A204.1 (cell line): ENCODE results near the gene PPM1B.
"Not testable (repeated sequence)": the region's sequence is repeated elsewhere in the genome, so short reads cannot be mapped to it uniquely, and the experiment has no call there.

Experiments
- FAIRE-seq: peaks from 2 replicates; lab custom pipeline; 2012; peaks lifted over from hg19 to GRCh38; lab: Jason Lieb, UNC

PPM1B gene

GRCh38 chr2:44163777-44164176, 4.9 kb upstream of the PPM1B start:
- FAIRE-seq: no peak

DNA sequence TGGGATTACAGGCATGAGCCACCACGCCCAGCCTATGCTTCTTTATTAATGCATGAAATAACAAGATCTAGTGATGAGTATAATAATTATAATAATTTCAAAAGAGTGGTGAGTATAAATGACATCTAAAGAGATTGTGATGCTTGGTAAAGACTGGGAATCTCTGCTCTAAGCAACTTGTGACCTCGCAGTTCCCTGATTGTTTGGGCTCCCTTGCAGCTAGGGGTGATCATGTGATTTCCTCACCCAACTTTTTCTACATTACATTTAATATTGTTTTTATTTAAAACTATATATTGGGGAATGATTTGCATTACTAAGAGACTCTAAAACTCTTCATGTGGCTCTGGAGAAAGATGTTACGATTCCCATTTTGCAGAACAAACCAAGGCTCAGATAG, 4.1 kb upstream of the PPM1B start:
- FAIRE-seq: no peak

DNA sequence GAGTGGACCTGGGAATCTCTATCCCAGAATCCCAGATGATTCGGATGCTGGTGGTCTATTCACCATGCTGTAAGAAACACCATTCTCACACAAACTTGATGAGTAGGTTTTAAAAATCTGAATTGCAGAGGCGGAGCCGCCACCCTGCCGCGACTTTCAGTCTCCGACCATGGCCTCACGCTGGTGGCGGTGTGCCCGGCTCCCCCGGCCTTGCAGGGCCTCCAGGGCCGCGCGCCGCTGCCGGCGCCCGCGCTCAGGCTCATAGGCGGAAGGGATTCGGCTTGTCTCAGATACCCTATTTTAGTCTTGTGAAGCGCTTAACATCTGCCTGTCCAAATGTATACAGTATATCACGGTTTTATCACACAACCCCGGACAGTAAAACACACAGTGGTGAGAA, 2.6 kb upstream of the PPM1B start:
- FAIRE-seq: no peak

- FAIRE-seq: no peak
These were observed 1.3 kb upstream of the PPM1B start for GRCh38 chr2:44167311-44167907.

DNA sequence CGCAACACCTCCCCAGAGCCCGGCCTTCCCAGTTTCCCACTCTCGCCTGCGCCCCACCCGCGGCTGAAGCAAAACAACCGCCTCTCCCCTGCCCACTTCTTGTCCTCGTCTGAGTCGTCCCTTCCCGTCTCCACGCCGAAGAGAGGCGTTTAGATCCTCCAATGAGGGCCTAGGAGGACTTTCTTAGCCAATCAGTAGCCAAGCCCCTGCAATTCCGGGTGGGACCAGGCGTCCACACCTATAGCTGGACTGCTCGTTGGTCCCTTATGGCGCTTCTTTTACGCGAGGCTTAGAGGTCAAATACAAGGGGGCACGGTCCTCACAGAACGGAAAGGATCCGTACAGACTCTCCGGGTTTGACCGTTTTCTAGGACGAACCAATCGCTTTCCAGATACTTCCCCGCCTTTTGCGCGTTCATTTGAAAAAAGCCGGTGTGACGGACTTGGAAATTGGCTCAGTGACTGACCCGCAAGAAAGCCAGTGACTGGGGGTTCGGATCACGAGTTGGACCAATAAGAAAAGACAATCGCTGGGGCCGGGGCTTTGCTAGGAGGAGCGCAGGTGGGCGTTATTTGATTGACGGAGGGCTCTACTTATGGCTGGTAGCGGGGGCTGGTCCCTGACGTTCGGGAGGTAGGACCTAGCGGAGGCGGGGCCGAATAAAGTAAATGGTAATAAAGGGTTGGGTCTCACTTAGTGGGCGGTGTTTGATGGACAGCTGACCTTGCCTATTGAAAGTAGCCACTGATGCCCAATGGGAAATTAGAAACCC, 581 bp upstream of the PPM1B start:
- peak; percentile 98 for FAIRE-seq

DNA sequence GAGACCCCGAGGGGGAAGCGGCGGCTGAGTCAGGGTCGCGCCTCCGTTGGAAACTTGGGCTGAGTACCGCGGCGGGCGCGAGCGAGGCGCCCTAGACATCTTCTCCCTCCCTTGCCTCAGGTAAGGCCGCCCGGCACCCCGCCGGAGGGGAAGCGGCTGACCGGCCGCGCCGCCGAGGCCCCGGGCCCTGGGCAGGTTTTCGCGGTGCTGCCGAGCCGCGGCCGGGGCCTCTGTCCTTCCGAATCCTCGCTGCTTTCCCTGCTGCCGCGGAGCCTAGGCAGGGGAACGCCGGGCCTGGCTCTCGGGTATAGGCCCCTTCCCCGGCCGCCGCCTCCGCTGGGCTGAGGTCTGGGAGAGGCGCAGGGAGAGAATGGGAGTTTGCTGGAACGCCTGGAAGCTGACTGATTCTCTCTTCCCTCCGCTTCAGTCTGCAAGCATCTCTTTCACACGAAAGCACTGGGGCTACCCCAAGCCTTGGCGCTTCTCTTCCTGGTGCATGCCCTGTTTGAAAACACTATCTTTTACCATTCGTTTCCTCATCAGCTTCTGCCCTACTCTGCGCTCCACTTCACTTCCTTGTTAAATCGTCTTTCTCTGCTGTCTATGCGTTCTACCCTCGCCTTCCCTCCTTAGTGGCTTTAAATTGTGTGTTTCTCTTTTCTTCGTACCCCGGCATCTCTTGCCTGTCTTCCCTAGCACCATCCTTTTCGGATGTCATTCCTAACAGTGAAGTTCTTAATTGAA, 652 bp downstream of the PPM1B start:
- FAIRE-seq: no peak

DNA sequence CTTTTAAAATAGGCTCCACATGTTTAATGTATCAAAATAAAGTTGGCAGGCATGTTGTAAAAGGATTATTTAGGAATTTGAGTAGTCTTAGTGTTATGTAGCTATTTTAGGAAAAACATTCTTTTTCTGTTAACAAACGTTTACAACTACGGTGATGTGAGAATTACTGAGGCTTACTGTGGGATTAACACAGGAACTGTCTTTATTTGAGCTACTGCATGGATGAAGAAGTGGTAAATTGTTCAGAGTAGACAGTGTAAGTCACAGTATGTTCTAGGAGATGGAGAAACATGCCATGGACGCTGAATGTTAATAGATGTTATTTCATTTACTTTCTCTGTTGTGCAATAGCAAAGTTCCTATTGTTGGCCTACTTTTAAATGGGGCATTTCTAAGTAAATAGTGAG, 1.6 kb downstream of the PPM1B start:
- FAIRE-seq: no peak

GRCh38 chr2:44171018-44171417, 2.3 kb downstream of the PPM1B start:
- no peak for FAIRE-seq

DNA sequence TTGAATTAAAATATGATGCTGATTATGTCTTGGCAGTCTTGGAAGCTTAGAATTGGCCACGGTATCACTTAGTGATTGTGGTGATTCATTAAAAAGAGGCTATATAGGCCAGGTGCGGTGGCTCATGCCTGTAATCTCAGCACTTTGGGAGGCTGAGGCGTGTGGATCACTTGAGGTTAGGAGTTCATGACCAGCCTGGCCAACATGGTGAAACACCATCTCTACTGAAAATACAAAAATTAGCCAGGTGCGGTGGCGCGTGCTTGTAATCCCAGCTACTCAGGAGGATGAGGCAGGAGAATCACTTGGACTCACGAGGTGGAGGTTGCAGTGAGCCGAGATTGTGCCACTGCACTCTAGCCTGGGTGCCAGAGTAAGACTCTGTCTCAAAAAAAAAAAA, 2.8 kb downstream of the PPM1B start:
- FAIRE-seq: not testable (repeated sequence)

DNA sequence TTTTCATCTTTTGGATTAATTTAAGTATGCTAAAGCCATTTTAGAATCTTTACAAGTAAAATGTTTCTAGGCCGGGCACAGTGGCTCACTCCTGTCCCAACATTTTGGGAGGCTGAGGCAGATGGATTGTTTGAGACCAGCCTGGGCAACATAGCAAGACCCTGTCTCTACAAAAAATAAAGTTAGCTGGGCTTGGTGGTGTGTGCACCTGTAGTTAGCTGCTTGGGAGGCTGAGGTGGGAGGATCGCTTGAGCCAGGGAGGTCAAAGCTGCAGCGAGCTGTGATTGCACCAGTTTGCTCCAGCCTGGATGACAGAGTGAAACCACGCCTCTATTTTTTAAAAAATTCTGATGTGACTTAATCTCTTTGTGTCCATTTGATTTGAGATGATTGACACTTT, 3.9 kb downstream of the PPM1B start:
- no peak for FAIRE-seq

- FAIRE-seq: no peak
These were observed 10.3 kb downstream of the PPM1B start for GRCh38 chr2:44178950-44179349.

- FAIRE-seq: no peak
These were observed 13.0 kb downstream of the PPM1B start for GRCh38 chr2:44181648-44182047.

DNA sequence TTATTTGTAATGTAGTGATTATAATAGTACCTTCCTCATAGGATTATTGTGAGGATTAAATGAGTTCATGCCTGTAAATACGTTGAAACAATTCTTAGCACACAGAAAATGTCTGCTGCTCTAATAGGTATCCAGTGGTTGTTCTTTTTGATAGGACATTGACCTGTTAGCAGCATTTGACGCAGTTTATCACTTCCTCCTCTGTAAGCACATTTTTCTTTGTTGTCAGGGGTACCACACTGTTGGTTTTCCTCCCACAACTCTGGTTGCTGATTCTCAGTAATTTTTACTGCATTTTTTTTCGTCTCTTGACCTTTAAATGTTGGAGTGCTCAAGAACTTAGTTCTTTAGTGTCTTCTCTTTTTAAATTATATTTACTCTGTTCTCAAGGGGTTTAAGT, 15.4 kb downstream of the PPM1B start:
- FAIRE-seq: no peak

DNA sequence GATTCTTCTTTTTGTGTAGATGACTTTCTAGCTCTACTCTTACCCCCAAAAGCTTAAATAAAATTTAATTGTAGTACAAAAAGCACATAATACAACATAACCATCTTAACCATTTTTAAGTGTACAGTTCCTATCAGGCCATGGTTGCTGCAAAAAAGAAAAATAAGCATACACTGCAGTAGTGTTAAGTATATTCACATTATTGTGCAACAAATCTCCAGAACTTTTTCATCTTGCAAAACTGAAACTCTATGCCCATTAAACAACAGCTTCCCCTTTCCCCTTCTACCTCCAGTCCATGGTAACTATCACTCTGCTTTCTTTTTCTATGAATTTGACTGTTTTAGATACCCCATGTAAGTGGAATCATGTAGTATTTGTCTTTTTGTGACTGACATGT, 18.1 kb downstream of the PPM1B start:
- no peak for FAIRE-seq

DNA sequence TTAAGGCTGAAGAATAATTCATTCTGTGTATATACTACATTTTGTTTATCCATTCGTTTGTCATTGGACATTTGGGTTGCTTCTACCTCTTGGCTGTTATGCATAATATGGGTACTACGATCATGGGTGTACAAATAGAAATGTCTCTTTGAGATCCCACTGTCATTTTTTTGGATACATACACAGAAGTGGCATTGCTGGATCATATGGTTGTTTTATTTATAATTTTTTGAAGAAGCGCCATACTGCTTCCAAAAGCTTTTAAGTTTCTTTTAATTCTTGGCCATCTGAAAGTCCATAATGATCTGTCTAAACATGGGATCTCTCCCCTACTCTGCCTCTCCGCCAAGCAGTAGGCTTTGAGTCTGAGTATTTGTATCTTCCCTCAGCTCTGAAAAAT, 18.6 kb downstream of the PPM1B start:
- no peak for FAIRE-seq

GRCh38 chr2:44188696-44189095, 20.0 kb downstream of the PPM1B start:
- no peak for FAIRE-seq

DNA sequence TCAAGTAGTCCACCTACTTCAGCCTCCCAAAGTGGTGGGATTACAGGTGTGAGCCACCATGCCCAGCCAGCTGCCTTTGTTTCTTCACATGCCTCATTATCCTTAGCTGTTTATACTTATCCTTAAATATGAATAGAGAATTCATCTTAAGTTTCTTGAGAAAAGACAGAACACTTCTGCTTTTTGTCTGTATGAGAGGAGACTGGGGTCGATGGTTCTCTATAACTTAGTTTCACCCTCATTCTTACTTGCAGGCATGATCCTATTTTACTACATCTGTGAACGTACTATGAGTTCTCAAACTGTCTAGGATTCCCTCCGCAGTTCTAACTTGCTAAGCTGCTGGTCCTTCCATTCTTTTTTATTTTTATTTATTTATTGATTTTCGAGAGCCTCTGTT, 20.4 kb downstream of the PPM1B start:
- FAIRE-seq: no peak

DNA sequence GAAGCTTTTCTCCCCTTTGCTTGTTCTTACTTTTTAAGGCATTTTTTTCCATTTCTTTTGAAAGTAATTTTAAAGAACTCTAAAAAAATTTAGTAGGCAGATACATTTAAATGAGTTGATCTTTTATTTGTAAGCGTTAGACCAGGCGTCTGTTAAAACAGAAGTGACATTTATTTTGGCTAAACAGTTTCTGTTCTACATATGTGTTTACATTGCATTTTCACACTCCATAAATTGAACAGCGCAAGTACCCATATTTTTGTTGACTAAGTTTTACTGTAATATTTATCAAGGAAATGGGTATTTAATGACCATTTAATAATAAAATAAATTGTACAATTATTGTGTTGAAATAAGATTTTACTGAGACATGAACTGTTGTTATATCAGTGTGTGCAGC, 21.9 kb downstream of the PPM1B start:
- FAIRE-seq: no peak

DNA sequence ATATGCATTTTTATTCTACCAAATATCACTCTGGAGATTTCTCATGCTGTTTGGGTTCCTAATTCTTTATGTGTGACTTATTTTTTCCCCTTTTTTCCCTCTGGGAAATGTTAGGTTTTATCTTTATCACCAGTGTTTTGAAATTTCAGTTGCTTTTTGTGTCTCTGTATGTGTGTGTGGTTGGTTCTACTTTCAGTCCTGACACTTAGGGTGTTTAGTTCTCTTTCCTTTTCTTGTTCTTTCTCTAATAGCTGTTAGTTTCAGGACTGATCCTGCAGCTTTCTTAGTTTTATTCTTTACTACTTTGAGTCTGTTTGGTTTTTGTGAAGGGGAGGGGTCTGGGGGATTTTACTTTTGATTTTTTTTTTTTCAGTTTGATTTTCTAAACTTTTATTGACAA, 23.1 kb downstream of the PPM1B start:
- FAIRE-seq: no peak

DNA sequence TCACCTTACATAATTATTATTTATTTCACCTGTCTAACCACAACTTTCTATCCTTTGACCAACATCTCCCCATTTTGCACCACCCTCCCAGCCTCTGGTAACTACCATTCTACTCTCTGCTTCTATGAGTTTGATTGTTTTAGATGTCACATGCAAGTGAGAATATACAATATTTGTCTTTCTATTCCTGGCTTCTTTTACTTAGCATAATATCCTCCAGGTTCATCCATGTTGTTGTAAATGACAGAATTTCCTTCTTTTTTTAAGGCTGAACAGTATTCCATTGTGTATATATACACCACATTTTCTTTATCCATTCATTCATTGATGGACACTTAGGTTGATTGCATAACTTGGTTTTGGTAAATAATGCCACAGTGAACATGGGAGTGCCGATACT, 24.0 kb downstream of the PPM1B start:
- no peak for FAIRE-seq

DNA sequence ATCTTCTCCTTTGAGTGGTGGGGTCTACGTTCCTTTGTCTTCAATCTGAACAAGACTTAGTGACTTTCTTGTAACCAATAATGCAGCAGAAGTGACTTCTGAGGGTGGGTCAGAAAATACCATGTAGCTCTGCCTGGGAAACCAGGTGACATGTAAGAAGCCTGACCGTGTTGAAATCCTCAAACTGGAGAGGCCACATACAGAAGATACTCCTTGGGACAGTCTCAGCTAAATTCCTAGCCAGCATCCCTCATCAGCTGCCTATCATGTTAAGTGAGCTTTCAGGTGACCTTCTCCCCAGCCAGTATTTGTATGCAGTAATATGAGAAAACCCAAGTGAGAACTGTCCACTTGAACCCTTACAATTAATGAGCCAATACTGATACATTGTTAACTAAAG, 27.0 kb downstream of the PPM1B start:
- no peak for FAIRE-seq

GRCh38 chr2:44197816-44198215, 29.1 kb downstream of the PPM1B start:
- no peak for FAIRE-seq

DNA sequence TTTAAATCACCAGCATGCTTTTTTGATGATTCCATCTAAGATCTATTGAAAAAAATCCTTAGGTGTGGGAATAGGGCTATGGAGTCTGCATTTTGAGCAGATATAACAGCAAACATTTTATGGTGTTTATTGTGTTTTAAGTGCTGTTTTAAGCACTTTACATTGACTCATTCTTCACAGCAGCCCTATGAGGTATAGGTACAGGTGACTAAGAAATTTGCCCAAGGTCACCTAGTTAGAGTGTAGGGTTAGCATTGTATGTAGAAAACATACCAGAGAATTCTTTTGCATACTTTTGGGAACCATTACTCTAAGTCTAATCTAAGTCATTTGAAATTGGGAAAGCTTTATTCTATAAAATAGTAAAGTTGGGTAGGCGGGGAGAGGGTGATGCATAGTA, 31.3 kb downstream of the PPM1B start:
- no peak for FAIRE-seq

- no peak for FAIRE-seq
These were observed 32.1 kb downstream of the PPM1B start for GRCh38 chr2:44200759-44201158.
